ENCODE measurements around the gene CGRRF1.

The CGRRF1 gene

GRCh38 chr14:54582334-54582733 is 72.6 kb downstream of the CGRRF1 start:
- DNase-seq, result no peak

GRCh38 chr14:54584097-54584496 is 74.4 kb downstream of the CGRRF1 start:
- no peak for DNase-seq

GRCh38 chr14:54585214-54585613 is 75.5 kb downstream of the CGRRF1 start:
- no peak for DNase-seq
